Activated naive CD4-positive, alpha-beta T cell treated with anti-CD3 and anti-CD28 coated beads for 36 hours (primary cell): ENCODE data around the gene STAG2. TPM values are rescaled to one million over a fixed set of nuclear protein-coding genes. Genes with fewer than 3 reads are reported as not detected.

Source experiments
- CTCF ChIA-PET: fragments of 350-600 bp; sonication (Branson Sonifier 250); formaldehyde crosslinking; loops from one replicate; lab custom pipeline; 2021; ENCODE audit warnings: antibody characterized with exemption; lab: Charles Lee
- DNase-seq: peaks from one replicate; pipeline ENCODE4 v3.0.0-alpha.2; 2020
- H3K27ac Mint-ChIP-seq: one replicate; pipeline ENCODE4 v1.8.0; 2021; ENCODE audit warnings: mild to moderate bottlenecking, mixed read lengths
- H3K27me3 Mint-ChIP-seq: one replicate; pipeline ENCODE4 v1.8.0; 2021; ENCODE audit warnings: low read depth, mixed read lengths
- H3K36me3 Mint-ChIP-seq: one replicate; pipeline ENCODE4 v1.8.0; 2021; ENCODE audit warnings: low read depth, mixed read lengths
- H3K4me1 Mint-ChIP-seq: one replicate; pipeline ENCODE4 v1.8.0; 2021; ENCODE audit warnings: low read depth, mixed read lengths
- H3K4me3 Mint-ChIP-seq: one replicate; pipeline ENCODE4 v1.8.0; 2021; ENCODE audit warnings: mild to moderate bottlenecking, moderate library complexity, mixed read lengths
- H3K9me3 Mint-ChIP-seq: one replicate; pipeline ENCODE4 v1.8.0; 2021; ENCODE audit warnings: mixed read lengths
- intact Hi-C: fragments of 100-400 bp; cut with micrococcal nuclease; formaldehyde crosslinking; loops from one replicate; pipeline ENCODE4 v1.15.1; 2023
- total RNA-seq, 2 experiments: library from RNA; stranded (reverse); gene quantifications; one replicate each; pipeline ENCODE4 v1.2.3, GENCODE V29; 2021

Gene STAG2
- total RNA-seq, 2 experiments from 2014 or later = 84.5 to 86.0 TPM

GRCh38 chrX:124010157-124010556 is 48.7 kb downstream of the STAG2 start:
- intact Hi-C loops = loop anchor here (2.0 to 10.0 kb wide), 3 partner anchors 47 to 125 kb away; no protein-coding TSS in a partner anchor
- CTCF ChIA-PET = no interaction called here
- Mint-ChIP-seq H3K4me3 (no peak overlapping the region), H3K9me3 (no peaks in the 10 kb centered on the region), H3K27ac (peak overlapping the region; percentile 0), H3K4me1 (peaks cover 69% of the 10 kb centered on the region), H3K36me3 (peaks cover 2% of the 10 kb centered on the region), H3K27me3 (no peaks in the 10 kb centered on the region)
- DNase-seq = no peak

GRCh38 chrX:124010566-124010965 is 49.1 kb downstream of the STAG2 start:
- CTCF ChIA-PET = no interaction called here
- H3K36me3 Mint-ChIP-seq = peaks cover 2% of the 10 kb centered on the region
- no peak overlapping the region for H3K4me3 Mint-ChIP-seq
- intact Hi-C loops = loop anchor here (2.0 to 10.0 kb wide), 3 partner anchors 48 to 126 kb away; no protein-coding TSS in a partner anchor
- H3K9me3 Mint-ChIP-seq = no peaks in the 10 kb centered on the region
- DNase-seq = no peak
- peak overlapping the region; percentile 0 for H3K27ac Mint-ChIP-seq
- H3K4me1 Mint-ChIP-seq = peaks cover 69% of the 10 kb centered on the region
- no peaks in the 10 kb centered on the region for H3K27me3 Mint-ChIP-seq

- no peaks in the 10 kb centered on the region for H3K36me3 Mint-ChIP-seq
- DNase-seq = no peak
- CTCF ChIA-PET = no interaction called here
- H3K9me3 Mint-ChIP-seq = no peaks in the 10 kb centered on the region
- H3K4me1 Mint-ChIP-seq = peaks cover 40% of the 10 kb centered on the region
- no peak overlapping the region for H3K4me3 Mint-ChIP-seq
- intact Hi-C loops = loop anchor here (10.0 kb wide), 1 partner anchor 131 kb away; no protein-coding TSS in a partner anchor
- H3K27me3 Mint-ChIP-seq = no peaks in the 10 kb centered on the region
- peak overlapping the region; percentile 30 for H3K27ac Mint-ChIP-seq
Observed at GRCh38 chrX:124015721-124016120, 54.2 kb downstream of the STAG2 start.

- Mint-ChIP-seq H3K4me3 (no peak overlapping the region), H3K9me3 (no peaks in the 10 kb centered on the region), H3K27me3 (no peaks in the 10 kb centered on the region), H3K27ac (no peak overlapping the region), H3K4me1 (peaks cover 31% of the 10 kb centered on the region), H3K36me3 (no peaks in the 10 kb centered on the region)
- intact Hi-C loops = loop anchor here (10.0 kb wide), 1 partner anchor 132 kb away; no protein-coding TSS in a partner anchor
- CTCF ChIA-PET = interaction anchor here (0.6 to 1.5 kb wide), 5 partner anchors 22 to 184 kb away, joined by 4 to 9 read pairs (median 5); no protein-coding TSS in a partner anchor
- DNase-seq = no peak
Observed at GRCh38 chrX:124016825-124017224, 55.3 kb downstream of the STAG2 start.

GRCh38 chrX:124018023-124018422 is 56.5 kb downstream of the STAG2 start:
- H3K27me3 Mint-ChIP-seq = no peaks in the 10 kb centered on the region
- H3K36me3 Mint-ChIP-seq = no peaks in the 10 kb centered on the region
- no peak overlapping the region for H3K27ac Mint-ChIP-seq
- no peak for DNase-seq
- no peak overlapping the region for H3K4me3 Mint-ChIP-seq
- CTCF ChIA-PET = interaction anchor here (0.6 to 1.5 kb wide), 10 partner anchors 23 to 185 kb away, joined by 3 to 8 read pairs (median 4); no protein-coding TSS in a partner anchor
- intact Hi-C loops = loop anchor here (1.0 to 10.0 kb wide), 3 partner anchors 58 to 185 kb away; no protein-coding TSS in a partner anchor
- H3K9me3 Mint-ChIP-seq = no peaks in the 10 kb centered on the region
- H3K4me1 Mint-ChIP-seq = peaks cover 30% of the 10 kb centered on the region

- Mint-ChIP-seq H3K27ac (no peak overlapping the region), H3K4me1 (peaks cover 11% of the 10 kb centered on the region)
- intact Hi-C loops = loop anchor here (2.0 kb wide), 1 partner anchor 15 kb away; no protein-coding TSS in a partner anchor
Observed at GRCh38 chrX:124023838-124024238, 62.3 kb downstream of the STAG2 start.

GRCh38 chrX:124026529-124026928 is 65.0 kb downstream of the STAG2 start:
- H3K4me3 Mint-ChIP-seq = no peak overlapping the region
- CTCF ChIA-PET = no interaction called here
- H3K27me3 Mint-ChIP-seq = no peaks in the 10 kb centered on the region
- H3K4me1 Mint-ChIP-seq = peaks cover 14% of the 10 kb centered on the region
- intact Hi-C loops = no loop called here
- no peak for DNase-seq
- no peak overlapping the region for H3K27ac Mint-ChIP-seq
- no peaks in the 10 kb centered on the region for H3K9me3 Mint-ChIP-seq
- H3K36me3 Mint-ChIP-seq = peaks cover 4% of the 10 kb centered on the region

More at GRCh38 chrX:124023838-124024238, 62.3 kb downstream of the STAG2 start:
- H3K4me3 Mint-ChIP-seq = no peak overlapping the region
- CTCF ChIA-PET = interaction anchor here (0.7 kb wide), 1 partner anchor 774 kb away, joined by 3 read pairs; no protein-coding TSS in a partner anchor
- H3K9me3 Mint-ChIP-seq = no peaks in the 10 kb centered on the region
- H3K36me3 Mint-ChIP-seq = peaks cover 4% of the 10 kb centered on the region
- no peaks in the 10 kb centered on the region for H3K27me3 Mint-ChIP-seq
- DNase-seq = no peak

GRCh38 chrX:124028182-124028581 is 66.7 kb downstream of the STAG2 start:
- CTCF ChIA-PET = no interaction called here
- peaks cover 7% of the 10 kb centered on the region for H3K4me1 Mint-ChIP-seq

GRCh38 chrX:124030520-124030919 is 69.0 kb downstream of the STAG2 start:
- Mint-ChIP-seq H3K27ac (peak overlapping the region; percentile 53), H3K27me3 (no peaks in the 10 kb centered on the region), H3K4me3 (no peak overlapping the region), H3K9me3 (no peaks in the 10 kb centered on the region), H3K4me1 (peaks cover 11% of the 10 kb centered on the region), H3K36me3 (peaks cover 4% of the 10 kb centered on the region)
- no peak for DNase-seq
- intact Hi-C loops = no loop called here
- CTCF ChIA-PET = interaction anchor here (0.7 kb wide), 1 partner anchor 56 kb away, joined by 3 read pairs; no protein-coding TSS in a partner anchor

More at GRCh38 chrX:124028182-124028581, 66.7 kb downstream of the STAG2 start:
- intact Hi-C loops = no loop called here
- H3K36me3 Mint-ChIP-seq = peaks cover 3% of the 10 kb centered on the region
- DNase-seq = no peak
- no peak overlapping the region for H3K27ac Mint-ChIP-seq
- H3K4me3 Mint-ChIP-seq = no peak overlapping the region
- no peaks in the 10 kb centered on the region for H3K27me3 Mint-ChIP-seq
- no peaks in the 10 kb centered on the region for H3K9me3 Mint-ChIP-seq

GRCh38 chrX:124033821-124034220 is 72.3 kb downstream of the STAG2 start:
- Mint-ChIP-seq H3K9me3 (no peaks in the 10 kb centered on the region), H3K4me1 (peaks cover 14% of the 10 kb centered on the region), H3K36me3 (peaks cover 1% of the 10 kb centered on the region), H3K27ac (no peak overlapping the region), H3K4me3 (no peak overlapping the region), H3K27me3 (no peaks in the 10 kb centered on the region)
- CTCF ChIA-PET = interaction anchor here (0.7 to 1.4 kb wide), 2 partner anchors 12 to 201 kb away, joined by 4 to 6 read pairs; no protein-coding TSS in a partner anchor
- intact Hi-C loops = no loop called here
- DNase-seq = no peak

GRCh38 chrX:124035657-124036056 is 74.2 kb downstream of the STAG2 start:
- Mint-ChIP-seq H3K27me3 (no peaks in the 10 kb centered on the region), H3K4me3 (no peak overlapping the region), H3K4me1 (peaks cover 17% of the 10 kb centered on the region), H3K9me3 (no peaks in the 10 kb centered on the region), H3K36me3 (peaks cover 1% of the 10 kb centered on the region), H3K27ac (no peak overlapping the region)
- CTCF ChIA-PET = no interaction called here
- intact Hi-C loops = no loop called here
- DNase-seq = no peak

GRCh38 chrX:124042042-124042441 is 80.5 kb downstream of the STAG2 start:
- H3K4me1 Mint-ChIP-seq = peaks cover 14% of the 10 kb centered on the region
- no peak for DNase-seq
- no peaks in the 10 kb centered on the region for H3K36me3 Mint-ChIP-seq
- intact Hi-C loops = no loop called here
- no peak overlapping the region for H3K4me3 Mint-ChIP-seq
- CTCF ChIA-PET = no interaction called here
- H3K27me3 Mint-ChIP-seq = no peaks in the 10 kb centered on the region
- H3K9me3 Mint-ChIP-seq = no peaks in the 10 kb centered on the region
- H3K27ac Mint-ChIP-seq = no peak overlapping the region

GRCh38 chrX:124045109-124045508 is 83.6 kb downstream of the STAG2 start:
- H3K27ac Mint-ChIP-seq = no peak overlapping the region
- no peak for DNase-seq
- no peaks in the 10 kb centered on the region for H3K9me3 Mint-ChIP-seq
- no peak overlapping the region for H3K4me3 Mint-ChIP-seq
- CTCF ChIA-PET = no interaction called here
- intact Hi-C loops = loop anchor here (2.0 kb wide), 1 partner anchor 20 kb away; no protein-coding TSS in a partner anchor
- peaks cover 13% of the 10 kb centered on the region for H3K4me1 Mint-ChIP-seq
- H3K27me3 Mint-ChIP-seq = no peaks in the 10 kb centered on the region
- no peaks in the 10 kb centered on the region for H3K36me3 Mint-ChIP-seq
